Stimulated activated CD8-positive, alpha-beta memory T cell treated with anti-CD3 and anti-CD28 coated beads, Interleukin-2, amount 100 ng/mL, for 1 hour (primary cell): ENCODE results near the gene BACH2.

ENCODE experiments used
- DNase-seq, 2 donors: peaks; one replicate each; pipeline ENCODE4 v3.0.0-alpha.2; 2020; ENCODE audit warnings: low read depth in 2 of 2

The BACH2 gene

DNA sequence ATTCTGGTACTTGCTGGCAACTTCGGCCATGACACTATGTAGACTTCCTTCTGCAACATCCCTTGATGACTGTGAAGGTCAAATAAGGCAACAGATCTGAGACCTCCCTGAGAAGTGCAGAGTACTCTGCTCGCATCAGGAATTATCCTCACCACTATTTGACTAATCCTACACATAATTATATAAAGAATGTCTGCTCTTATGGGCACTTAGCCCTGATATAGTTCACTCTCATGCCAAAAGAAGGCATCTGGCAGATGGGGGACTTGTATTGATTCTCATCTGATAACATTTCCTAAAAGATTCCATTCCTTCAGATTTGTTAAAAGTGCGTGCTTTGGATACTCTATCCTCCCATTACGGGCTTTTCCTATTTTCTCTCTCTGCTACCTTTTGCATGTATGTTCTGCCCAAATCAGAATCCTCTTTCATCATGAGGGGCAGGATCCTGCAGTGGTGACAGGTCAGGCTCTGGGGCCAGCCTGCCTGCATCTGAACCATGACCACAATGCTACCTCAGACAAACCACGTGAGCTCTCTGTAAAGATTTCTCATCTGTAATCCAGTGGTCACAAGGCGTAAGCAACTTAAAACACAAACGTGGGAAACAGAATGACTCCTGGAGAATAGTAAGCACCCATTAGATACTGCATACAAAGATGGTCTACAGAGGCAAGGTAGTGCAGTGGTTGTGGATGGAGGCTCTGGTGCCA is 268.4 kb downstream of the BACH2 start:
- no peak for DNase-seq

DNA sequence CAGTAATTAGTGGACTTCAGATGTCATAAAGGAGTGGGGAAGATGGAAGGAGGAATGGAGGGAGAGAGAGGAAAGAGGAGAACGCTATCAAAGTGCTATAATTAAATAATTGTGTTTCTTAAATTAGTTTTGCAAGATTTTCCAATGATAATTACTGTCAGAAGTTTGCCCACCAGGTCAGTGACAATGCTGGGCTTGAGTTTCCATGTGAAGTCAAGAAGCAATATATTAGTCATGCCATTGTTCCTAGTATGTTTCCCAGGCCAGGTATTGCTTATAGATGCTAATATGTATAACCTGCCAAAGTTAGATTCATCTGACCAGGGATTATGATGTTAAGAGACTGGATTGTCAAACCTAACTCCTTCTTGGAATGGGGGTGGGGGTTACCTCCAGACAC is 270.4 kb downstream of the BACH2 start:
- DNase-seq: no peak

- DNase-seq: no peak
Observed at GRCh38 chr6:90025523-90026061, 271.1 kb downstream of the BACH2 start.

GRCh38 chr6:90024633-90025032 is 272.0 kb downstream of the BACH2 start:
- DNase-seq: no peak

GRCh38 chr6:90021711-90022110 is 274.9 kb downstream of the BACH2 start:
- DNase-seq: no peak

- DNase-seq: no peak
Observed at GRCh38 chr6:90020746-90021145, 275.9 kb downstream of the BACH2 start.

DNA sequence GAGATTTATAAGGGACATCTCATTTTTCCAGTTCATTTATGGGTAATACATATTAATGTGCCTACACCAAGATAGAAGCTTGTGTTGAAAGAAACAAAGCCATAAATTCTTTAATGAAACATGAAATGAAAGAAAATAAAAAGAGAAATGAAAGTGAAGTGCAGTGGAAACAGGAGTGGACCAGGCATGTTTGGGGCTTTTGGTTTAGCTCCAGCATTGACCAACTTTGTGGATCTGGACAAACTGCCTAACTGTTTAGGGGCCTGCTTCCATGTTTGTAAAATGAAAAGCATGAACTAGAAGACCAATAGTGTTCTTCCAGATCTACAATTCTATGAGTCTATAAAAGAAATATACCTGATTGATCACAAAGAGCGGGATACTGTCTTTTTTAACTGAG is 277.4 kb downstream of the BACH2 start:
- no peak for DNase-seq

DNA sequence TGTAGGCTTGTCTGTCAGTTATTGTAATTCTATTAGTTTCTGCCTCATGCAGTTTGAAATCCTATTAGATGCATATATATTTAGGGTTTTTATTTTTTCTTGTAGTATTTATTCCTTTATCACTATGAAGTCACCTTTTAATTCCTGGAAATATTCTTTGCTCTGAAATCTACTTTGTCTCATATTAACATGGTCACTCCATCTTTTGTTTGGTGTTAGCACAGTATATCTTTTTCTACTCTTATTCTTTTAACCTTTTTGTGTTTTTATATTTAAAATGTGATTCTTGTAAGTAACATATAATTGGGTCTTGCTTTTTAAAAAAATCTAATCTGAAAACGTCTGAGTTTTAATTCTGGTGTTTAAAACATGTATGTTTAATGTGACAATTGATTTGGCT is 280.8 kb downstream of the BACH2 start:
- DNase-seq: no peak

DNA sequence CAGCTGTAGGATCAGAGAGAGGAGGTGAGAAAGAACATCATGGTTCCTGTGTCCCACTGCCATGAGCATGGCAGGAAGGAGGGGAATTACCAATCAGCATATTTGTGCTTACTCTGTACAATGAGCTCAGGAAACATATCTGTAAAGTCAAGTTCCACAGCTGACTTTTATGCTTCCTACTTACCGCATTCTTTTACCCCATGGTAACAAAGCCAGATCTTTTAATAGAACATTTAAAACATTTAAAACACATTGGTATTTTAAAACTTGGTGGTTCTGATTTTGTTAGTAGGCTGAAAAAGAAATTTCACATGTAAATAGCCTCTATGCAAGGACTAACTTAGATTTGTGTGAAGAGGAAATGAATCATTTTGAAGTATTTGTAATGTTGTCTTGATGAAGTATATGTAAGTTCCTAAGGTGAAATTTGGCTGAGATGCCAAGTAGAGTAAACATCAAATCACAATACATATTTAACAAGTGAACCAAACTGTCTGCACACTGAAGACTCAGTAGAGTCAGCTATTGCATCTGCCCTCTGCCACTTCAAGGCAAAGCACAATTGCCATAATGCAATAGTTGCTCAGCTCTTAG is 287.6 kb downstream of the BACH2 start:
- DNase-seq: no peak

DNA sequence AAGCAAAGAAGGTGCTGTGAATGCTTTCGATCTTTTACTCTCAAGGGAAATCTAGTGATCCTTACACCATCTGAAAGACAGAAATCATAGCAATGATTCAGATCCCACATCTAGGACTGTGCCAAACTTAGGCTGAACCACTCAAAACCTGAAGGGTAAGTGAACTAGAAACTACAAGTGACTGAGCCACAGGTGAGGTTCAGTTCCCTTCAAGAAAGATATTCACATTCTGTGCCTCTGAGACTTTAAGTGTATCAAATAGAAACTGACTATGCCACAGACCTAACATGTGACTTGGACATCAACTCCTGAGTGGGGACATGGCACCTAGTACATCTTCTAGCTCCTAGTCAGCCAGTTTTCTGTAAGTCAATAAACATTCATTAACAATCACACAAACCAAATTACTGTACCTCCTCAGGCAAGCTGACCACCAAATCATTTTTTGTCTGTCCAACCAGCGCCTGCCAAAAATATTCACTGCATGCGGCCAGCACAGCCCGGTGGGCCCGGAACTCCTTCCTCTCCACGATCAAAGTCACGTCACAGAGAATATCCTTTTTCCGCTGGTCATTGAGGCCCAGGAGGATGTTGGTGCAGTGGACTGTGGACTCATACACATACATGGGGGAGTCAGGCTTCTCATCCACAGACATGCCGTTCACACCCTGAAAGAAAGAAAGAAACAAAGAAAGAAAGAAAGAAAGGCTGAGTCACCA is 288.3 kb downstream of the BACH2 start:
- no peak for DNase-seq

DNA sequence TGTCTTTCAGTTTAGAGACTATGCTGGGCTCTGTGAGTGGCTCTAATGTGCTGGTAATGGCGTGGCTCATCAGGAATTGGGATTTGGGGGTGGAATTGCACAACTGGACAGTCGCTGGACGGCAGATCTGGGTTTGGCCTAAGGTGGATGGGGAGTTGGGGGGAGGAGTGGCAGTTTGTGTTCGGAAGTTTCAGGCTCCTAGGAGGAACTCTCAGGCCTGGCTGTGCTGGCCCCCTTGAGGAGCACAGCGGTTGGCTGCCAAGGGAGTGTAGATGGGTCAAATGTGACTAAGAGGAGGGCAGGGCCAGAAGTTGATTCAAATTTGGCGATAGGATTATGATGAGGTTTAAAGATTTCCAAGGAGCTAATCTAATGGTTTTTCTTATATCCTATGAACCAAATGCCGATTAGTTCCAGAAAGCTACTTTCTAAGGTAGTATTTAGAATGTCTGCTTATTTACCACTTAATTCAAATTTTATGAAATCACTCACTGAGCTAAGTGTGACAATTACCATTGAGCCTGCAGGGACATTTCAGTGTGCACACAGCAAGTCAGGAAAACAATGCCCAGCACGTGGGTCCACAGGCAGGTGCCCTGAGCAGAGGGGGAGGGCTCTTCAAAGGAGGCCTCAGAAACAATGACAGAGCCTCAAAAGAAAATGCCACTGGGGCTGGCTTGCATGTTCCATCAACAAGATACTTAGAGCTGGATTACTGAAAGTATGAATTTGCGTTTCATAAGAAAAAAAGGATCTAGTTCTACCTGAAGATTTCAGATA is 291.4 kb downstream of the BACH2 start:
- DNase-seq: no peak

DNA sequence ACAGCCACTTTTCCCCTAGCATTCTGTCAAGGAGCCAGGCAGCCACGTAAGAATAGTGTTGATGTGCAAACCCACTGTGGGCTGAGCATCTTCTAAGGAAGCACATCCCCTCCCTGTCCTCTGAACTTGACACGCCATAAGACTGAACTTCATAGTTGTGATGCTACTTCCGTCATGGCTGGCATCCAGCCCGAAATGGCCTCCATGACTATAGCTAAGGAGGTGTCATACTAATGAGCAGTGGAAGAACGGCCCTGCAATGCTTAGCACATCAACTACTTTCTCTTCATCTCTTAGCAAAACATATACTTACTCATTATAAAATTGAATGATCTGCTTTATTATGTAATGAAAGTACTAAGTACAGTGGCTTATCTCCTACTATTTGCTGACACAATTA is 292.1 kb downstream of the BACH2 start:
- DNase-seq: no peak

DNA sequence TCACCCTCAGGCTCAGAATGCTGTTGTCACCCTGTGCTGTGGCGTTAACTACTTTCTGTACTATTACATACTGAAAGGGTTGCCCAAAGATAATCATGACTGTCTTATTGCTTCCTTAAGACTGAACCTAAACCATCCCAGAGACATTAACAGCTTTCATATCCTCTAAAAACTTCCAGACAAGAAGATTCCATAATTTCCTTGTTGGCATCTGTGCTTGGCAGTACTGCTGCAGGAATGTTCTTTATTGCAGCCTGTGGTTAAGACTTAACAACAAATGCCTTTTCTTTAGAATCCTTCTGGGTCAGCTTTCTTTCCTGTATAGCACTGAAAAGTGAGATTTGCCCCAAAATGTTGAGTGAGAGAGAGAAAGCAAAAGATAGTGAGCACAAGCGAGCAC is 292.7 kb downstream of the BACH2 start:
- DNase-seq: no peak

DNA sequence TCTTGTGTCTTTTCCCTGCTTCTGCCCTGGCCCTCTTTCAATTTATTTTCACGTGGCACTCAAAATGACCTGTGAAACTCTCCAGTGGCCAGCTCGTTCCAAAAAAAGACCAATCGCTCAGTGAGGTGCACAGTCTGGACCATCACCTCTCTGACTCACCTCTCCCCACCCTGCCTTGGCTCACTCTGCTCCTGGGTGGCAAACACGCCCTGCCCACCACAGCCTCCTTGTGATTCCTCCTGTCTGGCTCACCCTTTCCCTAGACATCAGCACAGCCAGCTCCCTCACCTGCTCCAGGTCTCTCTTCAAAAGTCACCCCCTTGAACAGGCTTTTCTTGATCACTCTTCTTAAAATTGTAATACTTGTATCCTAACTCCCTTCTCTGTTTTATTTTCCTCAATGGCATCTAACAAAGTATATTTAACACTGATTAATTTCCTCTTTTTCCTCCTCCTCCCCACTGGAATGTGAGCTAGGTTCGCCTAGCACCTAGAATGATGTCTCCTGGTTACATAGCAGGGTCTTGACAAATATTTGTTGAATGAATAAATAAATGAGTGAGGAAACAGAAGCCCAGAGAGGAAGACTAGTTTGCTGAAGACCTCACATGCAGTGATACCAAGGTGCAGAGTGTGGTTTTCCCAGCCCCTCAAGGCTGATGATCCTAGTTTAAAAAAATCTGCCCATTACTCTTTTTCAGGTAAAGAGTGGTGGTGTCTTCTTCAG is 293.4 kb downstream of the BACH2 start:
- no peak for DNase-seq

DNA sequence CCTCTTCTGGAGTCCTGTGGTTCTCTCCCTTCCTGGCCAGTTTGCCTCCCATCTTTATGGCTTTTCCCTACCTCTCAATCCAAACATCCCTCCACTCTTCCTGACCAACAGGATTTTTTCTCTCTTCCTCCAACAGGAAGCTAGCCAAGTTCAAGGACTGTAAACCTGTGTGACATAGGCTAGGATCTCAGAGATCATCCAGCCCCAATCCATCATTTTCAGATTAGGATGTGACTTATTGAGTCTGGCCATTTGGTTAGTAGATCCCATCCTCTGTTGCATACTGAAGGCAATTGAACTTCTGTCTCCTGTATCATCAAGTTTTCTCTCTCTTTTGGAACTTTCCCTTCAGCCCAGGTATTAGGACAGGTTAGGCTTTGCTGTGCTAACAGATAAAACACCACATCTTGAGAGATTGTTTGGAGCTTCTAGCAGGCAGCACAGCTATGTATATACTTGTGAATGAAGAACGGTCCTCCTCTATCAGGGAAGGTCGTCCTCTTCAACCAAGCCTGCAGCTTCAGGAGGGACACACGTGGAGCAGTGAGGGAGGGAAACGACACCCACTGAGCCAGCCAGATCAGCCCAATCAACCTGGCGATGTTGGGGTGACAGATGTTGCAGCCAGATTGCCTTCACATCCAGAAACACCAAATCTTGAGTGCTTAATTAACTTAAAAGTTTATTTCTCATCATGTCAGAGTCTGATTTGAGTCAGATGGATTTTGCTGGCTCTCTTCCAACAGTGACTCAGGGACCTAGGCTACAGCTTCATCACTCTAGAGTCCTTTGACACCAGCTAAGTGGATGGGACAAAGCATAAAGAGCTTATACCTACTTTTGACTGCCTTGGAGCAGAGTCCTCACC is 295.5 kb downstream of the BACH2 start:
- DNase-seq: no peak

DNA sequence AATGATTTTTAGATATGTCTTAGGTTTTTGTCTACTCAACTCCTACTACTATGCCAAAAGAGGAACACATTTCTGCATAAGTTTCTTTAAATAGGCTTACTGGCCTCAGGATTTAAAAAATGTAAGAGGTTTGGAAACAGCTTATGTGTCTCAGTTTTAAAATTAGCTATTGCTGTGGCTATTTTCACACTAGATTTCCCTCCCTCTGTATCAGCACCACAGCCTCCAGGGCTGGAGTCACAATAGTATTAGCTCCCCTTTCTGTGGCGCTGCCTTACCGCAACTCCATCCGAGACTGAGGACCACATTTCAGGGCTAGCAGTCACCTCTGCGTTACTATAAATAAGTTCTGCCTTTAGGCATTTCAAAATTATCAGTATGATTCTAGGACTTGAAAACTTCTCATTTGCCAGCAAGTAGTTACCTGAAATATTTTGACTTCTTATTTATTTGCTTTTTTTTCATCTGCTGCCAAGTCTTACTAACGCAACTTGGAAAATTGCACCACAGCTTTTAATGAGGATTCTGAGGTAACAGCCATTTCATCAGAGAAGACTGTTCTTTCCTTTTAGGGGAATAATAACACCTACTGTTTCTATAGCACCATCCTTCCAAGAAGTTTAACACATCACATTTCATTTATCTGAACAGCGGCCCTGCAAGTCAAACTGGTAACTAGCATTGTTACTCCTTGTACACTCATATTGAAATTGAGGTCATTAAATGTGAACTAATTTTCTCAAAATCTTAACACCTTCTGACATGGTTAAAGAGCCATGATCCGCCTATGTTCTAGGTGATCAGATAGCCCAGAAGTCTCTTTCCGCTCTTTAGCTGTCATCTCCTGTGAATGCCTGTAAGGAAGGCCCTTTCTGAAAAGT is 296.5 kb downstream of the BACH2 start:
- no peak for DNase-seq

GRCh38 chr6:89999154-89999553 is 297.5 kb downstream of the BACH2 start:
- no peak for DNase-seq

- no peak for DNase-seq
Observed at GRCh38 chr6:89997456-89998445, 298.9 kb downstream of the BACH2 start.
